Peyer's patch (tissue), 4 donors: ENCODE data around the gene SLC9A8.
"Not testable (repeated sequence)": the region's sequence is repeated elsewhere in the genome, so short reads cannot be mapped to it uniquely, and the experiment has no call there.

Source experiments
- CTCF ChIP-seq, 6 experiments: fragments of 450-650 bp in 4 of 6; fragments of 200-600 bp in 2 of 6; sonication (generic) in 1 of 6; IDR thresholded peaks; one replicate each; pipeline ENCODE4 v1.5.1; 2017 to 2019; ENCODE audit warnings: antibody characterized with exemption in 6 of 6, mild to moderate bottlenecking in 3 of 6, moderate library complexity in 1 of 6
- POLR2A ChIP-seq, 2 donors: fragments of 450-650 bp; IDR thresholded peaks; one replicate each; pipeline ENCODE4 v1.5.1; 2017; ENCODE audit warnings: antibody characterized with exemption in 2 of 2, mild to moderate bottlenecking in 2 of 2, moderate library complexity in 2 of 2

GRCh38 chr20:49783021-49783995, 29.3 kb upstream of the SLC9A8 start:
- TF ChIP-seq CTCF, POLR2A (IDR thresholded peaks at IDR 0.05): not testable (repeated sequence)
